Hepatocyte (in vitro differentiated cells): ENCODE measurements around the gene OCA2.

Experiments
- EZH2 ChIP-seq: fragments of 200-600 bp; sonication (generic); IDR thresholded peaks from 2 replicates; pipeline ENCODE4 v1.6.1; 2016; ENCODE audit warnings: antibody characterized with exemption, mild to moderate bottlenecking, borderline replicate concordance
- EZH2phosphoT487 ChIP-seq: fragments of 200-600 bp; sonication (generic); IDR thresholded peaks from one replicate; pipeline ENCODE4 v1.6.1; 2018; ENCODE audit warnings: antibody characterized with exemption, mild to moderate bottlenecking, low read depth, moderate library complexity; ENCODE audit not compliant: unreplicated experiment, severe bottlenecking
- TF ChIP-seq, protein P1 (sequence below): fragments of 200-600 bp; sonication (generic); IDR thresholded peaks from 2 replicates; pipeline ENCODE4 v1.5.1; 2016; ENCODE audit warnings: antibody characterized with exemption, mild to moderate bottlenecking; ENCODE audit not compliant: poor library complexity

- TF ChIP-seq, protein P1, sequence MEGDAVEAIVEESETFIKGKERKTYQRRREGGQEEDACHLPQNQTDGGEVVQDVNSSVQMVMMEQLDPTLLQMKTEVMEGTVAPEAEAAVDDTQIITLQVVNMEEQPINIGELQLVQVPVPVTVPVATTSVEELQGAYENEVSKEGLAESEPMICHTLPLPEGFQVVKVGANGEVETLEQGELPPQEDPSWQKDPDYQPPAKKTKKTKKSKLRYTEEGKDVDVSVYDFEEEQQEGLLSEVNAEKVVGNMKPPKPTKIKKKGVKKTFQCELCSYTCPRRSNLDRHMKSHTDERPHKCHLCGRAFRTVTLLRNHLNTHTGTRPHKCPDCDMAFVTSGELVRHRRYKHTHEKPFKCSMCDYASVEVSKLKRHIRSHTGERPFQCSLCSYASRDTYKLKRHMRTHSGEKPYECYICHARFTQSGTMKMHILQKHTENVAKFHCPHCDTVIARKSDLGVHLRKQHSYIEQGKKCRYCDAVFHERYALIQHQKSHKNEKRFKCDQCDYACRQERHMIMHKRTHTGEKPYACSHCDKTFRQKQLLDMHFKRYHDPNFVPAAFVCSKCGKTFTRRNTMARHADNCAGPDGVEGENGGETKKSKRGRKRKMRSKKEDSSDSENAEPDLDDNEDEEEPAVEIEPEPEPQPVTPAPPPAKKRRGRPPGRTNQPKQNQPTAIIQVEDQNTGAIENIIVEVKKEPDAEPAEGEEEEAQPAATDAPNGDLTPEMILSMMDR, result no peak
- TF ChIP-seq EZH2phosphoT487 (no peak), EZH2 (no peak)
Observed at GRCh38 chr15:28023422-28023821, 75.7 kb downstream of the OCA2 start.
